GM20000 (cell line): ENCODE data around the gene TOX2.

Experiments
- DNase-seq: peaks from one replicate; pipeline ENCODE4 v3.0.0; 2012; ENCODE audit warnings: low spot score
- CTCF ChIP-seq: IDR thresholded peaks from 2 replicates; pipeline ENCODE4 v1.5.1; 2012; ENCODE audit warnings: mild to moderate bottlenecking, control low read depth; ENCODE audit errors: extremely low read depth, missing control alignments

Gene TOX2

GRCh38 chr20:44092551-44093248 lies 178.0 kb downstream of the TOX2 start:
- TF ChIP-seq CTCF, result peak; percentile 28
- no peak for DNase-seq

GRCh38 chr20:44093249-44093582 lies 178.6 kb downstream of the TOX2 start:
- no peak for DNase-seq
- TF ChIP-seq CTCF, result no peak

- no peak for DNase-seq
- no peak for TF ChIP-seq CTCF
Measured at GRCh38 chr20:44095831-44096230, 181.2 kb downstream of the TOX2 start.

GRCh38 chr20:44097521-44098255 lies 183.0 kb downstream of the TOX2 start:
- no peak for TF ChIP-seq CTCF
- no peak for DNase-seq

GRCh38 chr20:44098256-44098630 lies 183.6 kb downstream of the TOX2 start:
- no peak for TF ChIP-seq CTCF
- no peak for DNase-seq

- TF ChIP-seq CTCF, result no peak
- DNase-seq, result no peak
Measured at GRCh38 chr20:44098657-44099056, 184.0 kb downstream of the TOX2 start.

GRCh38 chr20:44099832-44100231 lies 185.2 kb downstream of the TOX2 start:
- TF ChIP-seq CTCF, result no peak
- DNase-seq, result no peak
